ENCODE results near the gene TLNRD1. TPM values are rescaled to one million over a fixed set of nuclear protein-coding genes. Genes with fewer than 3 reads are reported as not detected.

TLNRD1 gene
- total and polyA plus RNA-seq, 11 donors = 3.2 to 30.8 (median 7.9) TPM

DNA sequence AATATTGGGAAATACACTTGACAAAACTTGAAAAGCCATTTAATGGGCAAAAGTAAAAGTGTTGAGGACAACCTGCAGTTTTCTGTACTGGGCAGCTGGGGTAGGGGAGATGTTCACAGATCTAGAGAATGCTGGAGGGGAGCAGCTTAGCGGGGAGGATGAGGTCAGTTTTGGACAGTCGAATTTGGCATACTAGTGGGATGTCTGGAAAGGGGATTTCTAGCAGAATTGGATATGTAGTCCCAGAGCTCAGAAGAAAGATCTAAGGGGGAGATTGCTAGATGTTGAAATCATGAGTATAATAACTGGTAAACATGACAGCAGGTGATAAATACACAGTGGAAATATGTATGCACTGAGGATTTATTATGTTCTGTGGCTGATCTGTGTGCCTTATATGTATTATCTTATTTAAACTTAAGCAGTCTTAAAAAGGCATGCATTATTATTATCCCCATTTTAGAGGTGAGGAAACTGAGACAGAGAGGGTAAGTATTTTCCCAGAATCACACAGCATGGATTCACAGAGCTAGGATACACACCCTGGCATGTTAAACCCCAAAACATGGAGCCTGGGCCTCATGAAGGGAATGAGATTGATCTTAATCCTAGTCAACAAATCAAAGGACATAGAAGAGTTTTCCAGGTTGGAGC, 42.7 kb downstream of the TLNRD1 start:
- H3K27me3 ChIP-seq = no peaks in the 10 kb centered on the region
- no peak overlapping the region for H3K4me3 ChIP-seq
- peaks cover 0 to 18% (median 6%) of the 10 kb centered on the region in 12 donors for H3K4me1 ChIP-seq
- intact Hi-C loops (cut with DNase I) = no loop called here
- no peak overlapping the region for H3K27ac ChIP-seq
- ATAC-seq = no peak
- H3K36me3 ChIP-seq = no peaks in the 10 kb centered on the region
- DNase-seq = no peak
- TF ChIP-seq, protein P1, sequence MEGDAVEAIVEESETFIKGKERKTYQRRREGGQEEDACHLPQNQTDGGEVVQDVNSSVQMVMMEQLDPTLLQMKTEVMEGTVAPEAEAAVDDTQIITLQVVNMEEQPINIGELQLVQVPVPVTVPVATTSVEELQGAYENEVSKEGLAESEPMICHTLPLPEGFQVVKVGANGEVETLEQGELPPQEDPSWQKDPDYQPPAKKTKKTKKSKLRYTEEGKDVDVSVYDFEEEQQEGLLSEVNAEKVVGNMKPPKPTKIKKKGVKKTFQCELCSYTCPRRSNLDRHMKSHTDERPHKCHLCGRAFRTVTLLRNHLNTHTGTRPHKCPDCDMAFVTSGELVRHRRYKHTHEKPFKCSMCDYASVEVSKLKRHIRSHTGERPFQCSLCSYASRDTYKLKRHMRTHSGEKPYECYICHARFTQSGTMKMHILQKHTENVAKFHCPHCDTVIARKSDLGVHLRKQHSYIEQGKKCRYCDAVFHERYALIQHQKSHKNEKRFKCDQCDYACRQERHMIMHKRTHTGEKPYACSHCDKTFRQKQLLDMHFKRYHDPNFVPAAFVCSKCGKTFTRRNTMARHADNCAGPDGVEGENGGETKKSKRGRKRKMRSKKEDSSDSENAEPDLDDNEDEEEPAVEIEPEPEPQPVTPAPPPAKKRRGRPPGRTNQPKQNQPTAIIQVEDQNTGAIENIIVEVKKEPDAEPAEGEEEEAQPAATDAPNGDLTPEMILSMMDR (IDR thresholded peaks at IDR 0.05) = no peak
- TF ChIP-seq POLR2A (IDR thresholded peaks at IDR 0.05) = no peak
- H3K9me3 ChIP-seq = peaks cover 0 to 9% (median 0%) of the 10 kb centered on the region in 12 donors
- WGBS, 4 donors = 81 to 93% (median 87%) methylated on average over 2 of the region's 2 CpGs

DNA sequence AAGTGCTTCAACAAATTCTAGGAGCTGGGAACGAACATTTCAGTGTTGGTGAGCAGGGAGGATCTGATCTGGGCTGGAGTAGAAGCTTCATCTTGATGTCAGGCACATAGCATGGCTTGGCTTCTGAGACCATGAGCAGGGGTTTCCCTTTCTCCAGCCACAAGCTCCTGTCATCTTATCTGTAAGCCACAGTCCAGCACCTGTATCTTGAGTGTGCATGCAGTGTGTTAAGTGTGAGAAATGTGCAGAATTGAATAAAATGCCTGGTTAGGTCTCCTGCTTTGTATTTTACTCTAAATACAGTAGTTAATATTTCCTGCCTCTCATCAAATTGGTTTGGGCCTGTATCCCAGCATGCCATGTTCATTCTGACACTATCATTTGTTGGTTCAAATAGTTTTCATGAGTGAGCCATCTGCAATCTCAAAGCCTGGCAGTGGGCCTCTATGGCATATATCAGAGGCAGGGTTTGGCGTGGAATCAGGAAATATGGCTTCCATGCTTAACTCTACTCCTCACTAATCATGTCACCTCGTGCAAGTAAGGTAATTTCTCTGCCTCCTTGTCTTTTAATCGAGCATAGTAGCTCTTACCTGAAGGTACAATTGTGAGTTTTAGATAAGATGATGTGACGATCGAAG, 43.3 kb downstream of the TLNRD1 start:
- intact Hi-C loops (cut with DNase I) = no loop called here
- 90 to 96% (median 93%) methylated on average over 6 of the region's 6 CpGs for WGBS, 4 donors
- no peak for DNase-seq
- Histone ChIP-seq H3K4me1 (peaks cover 0 to 12% (median under 1%) of the 10 kb centered on the region in 12 donors), H3K9me3 (peaks cover 0 to 9% (median 0%) of the 10 kb centered on the region in 12 donors), H3K27me3 (no peaks in the 10 kb centered on the region), H3K36me3 (no peaks in the 10 kb centered on the region), H3K27ac (no peak overlapping the region), H3K4me3 (no peak overlapping the region)
- ATAC-seq = no peak
- TF ChIP-seq POLR2A (IDR thresholded peaks at IDR 0.05) = no peak

DNA sequence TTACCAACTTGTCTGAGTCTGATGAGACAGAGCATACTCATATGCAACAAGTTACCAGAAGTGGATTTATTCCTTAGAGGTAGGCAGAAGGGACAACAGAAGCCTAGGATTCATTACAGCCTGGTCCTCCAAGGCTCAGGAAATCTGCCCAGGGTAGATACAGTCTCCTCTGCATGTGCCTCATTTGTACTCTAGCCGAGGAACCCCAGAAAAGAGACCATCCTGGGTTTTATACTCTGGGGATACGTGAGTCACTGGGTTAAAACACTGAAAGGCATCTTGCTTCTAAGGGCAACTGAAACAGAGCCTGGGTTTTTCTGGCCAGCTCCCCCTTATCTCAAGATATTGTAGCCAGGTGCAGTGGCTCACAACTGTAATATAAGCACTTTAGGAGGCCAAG, 45.6 kb downstream of the TLNRD1 start:
- ATAC-seq (no peak), DNase-seq (no peak)
- WGBS, 4 donors = 92 to 100% (median 98%) methylated on average over 2 of the region's 2 CpGs
- H3K4me3 ChIP-seq = no peak overlapping the region
- H3K36me3 ChIP-seq = no peaks in the 10 kb centered on the region
- no peak overlapping the region for H3K27ac ChIP-seq
- no peaks in the 10 kb centered on the region for H3K4me1 ChIP-seq
- no peaks in the 10 kb centered on the region for H3K27me3 ChIP-seq
- TF ChIP-seq, protein P1 (IDR thresholded peaks at IDR 0.05) = no peak
- TF ChIP-seq POLR2A (IDR thresholded peaks at IDR 0.05) = no peak
- peaks cover 0 to 9% (median 0%) of the 10 kb centered on the region in 12 donors for H3K9me3 ChIP-seq
- intact Hi-C loops (cut with DNase I) = loop anchor here in 1 of 10 donors (5.0 kb wide), 1 partner anchor 36 kb away; no protein-coding TSS in a partner anchor

DNA sequence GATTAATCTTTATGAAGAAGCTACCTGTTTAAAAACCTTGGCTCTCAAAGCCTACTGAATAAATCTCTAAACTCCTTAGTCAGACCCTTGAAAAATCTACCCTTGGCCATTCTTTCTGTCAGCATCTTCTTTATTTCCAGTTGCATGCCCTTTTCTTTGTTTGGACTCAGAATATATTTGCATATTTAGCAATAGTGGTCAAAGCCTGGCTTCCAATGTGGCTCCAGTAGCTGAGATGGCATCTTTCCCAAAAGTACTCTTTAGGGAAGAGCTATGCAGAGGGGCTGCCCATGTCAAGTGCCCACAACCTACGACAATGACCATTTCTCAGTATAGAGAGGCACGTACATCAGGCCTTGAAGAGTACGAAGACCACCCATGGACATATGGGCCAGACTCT, 47.2 kb downstream of the TLNRD1 start:
- ATAC-seq (no peak), DNase-seq (no peak)
- Histone ChIP-seq H3K4me3 (no peak overlapping the region), H3K27me3 (no peaks in the 10 kb centered on the region), H3K36me3 (no peaks in the 10 kb centered on the region), H3K27ac (no peak overlapping the region), H3K9me3 (peaks cover 0 to 9% (median 0%) of the 10 kb centered on the region in 12 donors), H3K4me1 (peaks cover 0 to 10% (median 0%) of the 10 kb centered on the region in 12 donors)
- WGBS, 4 donors = 95 to 98% (median 97%) methylated on average over 3 of the region's 3 CpGs
- intact Hi-C loops (cut with DNase I) = loop anchor here in 1 of 10 donors (5.0 kb wide), 1 partner anchor 34 kb away; no protein-coding TSS in a partner anchor
- TF ChIP-seq POLR2A (IDR thresholded peaks at IDR 0.05) = no peak
- TF ChIP-seq, protein P1 (IDR thresholded peaks at IDR 0.05) = no peak
